NCI-H146 treated with DMSO at 0.1 percent for 48 hours (cell line): Measurements from ENCODE around the gene FNBP1.

Experiments
- DNase-seq: peaks from one replicate; lab custom pipeline; 2025; ENCODE audit not compliant: unreplicated experiment; lab: John Stamatoyannopoulos, UW

Gene FNBP1

DNA sequence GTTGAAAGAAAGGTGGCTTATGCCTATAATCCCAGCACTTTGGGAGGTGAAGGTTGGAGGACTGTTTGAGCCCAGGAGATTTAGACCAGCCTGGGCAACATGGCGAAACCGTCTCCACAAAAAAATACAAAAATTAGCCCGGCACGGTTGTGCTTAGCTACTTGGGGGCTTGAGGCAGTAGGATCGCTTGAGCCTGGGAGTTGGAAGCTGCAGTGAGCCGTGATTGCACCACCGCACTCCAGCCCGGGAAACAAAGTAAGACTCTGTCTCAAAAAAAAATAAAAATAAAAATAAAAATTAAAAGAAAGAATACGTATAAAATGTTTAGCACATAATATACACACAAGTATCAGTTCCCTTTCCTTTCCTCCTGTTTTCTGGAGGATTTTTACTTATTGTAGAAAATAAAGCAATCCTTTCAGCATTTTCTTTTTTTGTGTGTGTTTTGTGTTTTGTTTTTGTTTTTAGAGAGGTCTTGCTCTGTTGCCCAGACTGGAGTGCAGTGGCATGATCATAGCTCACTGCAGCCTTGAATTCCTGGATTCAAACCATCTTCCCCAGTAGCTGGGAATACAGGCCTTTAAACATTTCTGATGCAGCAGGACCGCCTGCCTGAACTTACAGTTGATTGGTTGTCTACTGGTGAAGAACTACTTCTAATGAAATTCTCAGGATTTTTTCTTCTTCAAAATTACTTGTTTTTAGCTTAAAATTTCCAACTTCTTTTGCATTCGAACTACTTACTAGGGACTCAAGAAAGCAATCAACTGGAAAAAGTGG is 6.6 kb upstream of the FNBP1 start:
- DNase-seq: no peak

DNA sequence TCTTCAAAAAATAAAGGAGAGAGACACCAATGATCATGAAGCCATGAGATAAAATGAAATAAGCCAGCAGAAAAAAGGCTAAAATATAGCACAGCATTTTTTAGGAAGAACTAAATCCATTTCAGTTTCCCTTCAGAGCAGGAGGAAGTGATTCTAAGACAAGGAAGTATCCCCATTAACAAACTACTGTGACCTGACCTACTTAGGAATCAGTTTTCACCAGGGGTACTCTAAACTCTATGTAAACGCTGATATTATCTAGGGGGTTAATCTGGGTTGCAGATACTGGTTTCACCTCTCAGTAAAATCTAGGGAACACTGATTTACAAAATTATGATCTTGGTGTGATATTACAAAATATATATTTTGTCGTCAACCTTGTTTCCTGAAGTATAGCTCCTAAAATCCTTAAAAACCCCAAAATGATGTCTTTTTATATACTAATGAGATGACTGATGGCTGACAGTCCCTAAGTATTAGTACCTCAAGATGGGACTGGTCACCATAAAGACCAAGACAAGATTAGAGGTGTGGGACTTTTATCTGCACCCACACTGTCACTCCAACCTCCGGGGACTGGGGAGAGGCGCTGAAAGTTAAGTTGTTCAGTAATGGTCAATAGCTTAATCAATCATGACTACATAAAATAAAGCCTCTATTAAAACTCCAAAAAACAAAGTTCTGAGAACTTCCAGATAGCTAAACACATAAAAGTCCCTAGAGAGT is 2.9 kb upstream of the FNBP1 start:
- no peak for DNase-seq

DNA sequence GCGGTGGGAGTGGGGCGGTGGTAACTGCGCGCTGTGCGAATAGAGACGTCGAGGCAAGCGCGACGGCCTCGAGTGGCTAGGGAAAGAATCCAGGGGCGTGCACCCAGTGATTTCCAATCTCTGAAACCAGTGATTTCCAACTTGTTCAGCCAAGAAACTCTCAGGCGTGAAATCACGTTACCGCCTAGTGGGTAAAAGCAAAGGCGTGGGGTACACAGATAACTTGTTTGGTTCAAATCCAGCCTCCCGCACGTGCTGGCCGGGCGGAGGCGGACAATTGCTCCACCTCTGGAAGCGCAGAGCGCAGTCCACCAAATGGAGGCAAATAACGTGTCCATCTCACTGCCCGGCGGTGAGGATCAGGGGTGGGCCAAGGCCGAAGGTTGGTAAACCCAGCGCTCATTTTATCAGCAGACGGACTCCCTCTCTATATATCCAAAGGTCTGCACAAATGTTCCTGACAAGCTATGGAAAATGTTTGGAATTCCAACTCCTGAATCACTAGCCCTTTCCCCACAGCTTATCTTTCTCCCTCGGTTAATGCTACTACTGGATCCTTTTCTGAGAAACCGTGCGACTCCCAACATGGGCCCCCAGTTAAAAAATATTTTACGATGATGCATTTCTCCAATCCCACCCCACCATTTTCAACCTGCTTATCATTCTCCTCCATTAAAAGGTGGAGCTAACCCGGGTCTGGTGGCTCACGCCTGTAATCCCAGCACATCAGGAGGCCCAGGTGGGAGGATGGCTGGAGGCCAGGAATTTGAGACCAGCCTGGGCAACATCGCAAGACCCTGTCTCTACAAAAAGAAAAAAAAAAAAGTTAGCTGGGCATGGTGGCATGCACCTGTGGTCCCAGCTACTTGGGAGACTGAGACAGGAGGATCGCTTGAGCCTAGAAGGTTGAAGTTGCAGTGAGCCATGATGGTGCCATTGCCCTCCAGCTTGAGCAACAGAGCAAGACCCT is 950 bp upstream of the FNBP1 start:
- DNase-seq: no peak

DNA sequence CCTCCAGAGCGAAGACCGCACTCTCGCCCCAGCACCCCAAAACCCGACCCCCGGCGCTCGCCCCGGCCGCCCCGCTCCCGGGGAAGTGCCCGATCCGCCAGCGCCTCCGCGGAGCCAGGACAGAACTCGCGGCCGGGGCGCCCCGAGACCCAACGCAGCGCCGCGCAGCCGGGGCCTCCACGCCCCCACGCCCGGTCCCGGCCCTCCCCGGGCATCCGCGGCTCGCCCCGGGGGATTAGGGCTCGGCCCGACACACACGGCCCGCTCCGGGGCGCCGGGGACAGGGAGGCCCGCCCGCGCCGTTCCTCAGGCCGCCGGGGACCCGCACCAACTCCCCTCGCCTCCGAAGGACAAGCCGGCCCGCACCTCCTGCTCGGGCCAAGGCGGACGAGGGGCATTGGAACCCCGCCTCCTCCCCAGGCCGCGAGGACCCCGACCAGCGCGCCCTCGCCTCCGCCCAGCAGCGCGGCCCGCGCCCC is 544 bp downstream of the FNBP1 start:
- no peak for DNase-seq

DNA sequence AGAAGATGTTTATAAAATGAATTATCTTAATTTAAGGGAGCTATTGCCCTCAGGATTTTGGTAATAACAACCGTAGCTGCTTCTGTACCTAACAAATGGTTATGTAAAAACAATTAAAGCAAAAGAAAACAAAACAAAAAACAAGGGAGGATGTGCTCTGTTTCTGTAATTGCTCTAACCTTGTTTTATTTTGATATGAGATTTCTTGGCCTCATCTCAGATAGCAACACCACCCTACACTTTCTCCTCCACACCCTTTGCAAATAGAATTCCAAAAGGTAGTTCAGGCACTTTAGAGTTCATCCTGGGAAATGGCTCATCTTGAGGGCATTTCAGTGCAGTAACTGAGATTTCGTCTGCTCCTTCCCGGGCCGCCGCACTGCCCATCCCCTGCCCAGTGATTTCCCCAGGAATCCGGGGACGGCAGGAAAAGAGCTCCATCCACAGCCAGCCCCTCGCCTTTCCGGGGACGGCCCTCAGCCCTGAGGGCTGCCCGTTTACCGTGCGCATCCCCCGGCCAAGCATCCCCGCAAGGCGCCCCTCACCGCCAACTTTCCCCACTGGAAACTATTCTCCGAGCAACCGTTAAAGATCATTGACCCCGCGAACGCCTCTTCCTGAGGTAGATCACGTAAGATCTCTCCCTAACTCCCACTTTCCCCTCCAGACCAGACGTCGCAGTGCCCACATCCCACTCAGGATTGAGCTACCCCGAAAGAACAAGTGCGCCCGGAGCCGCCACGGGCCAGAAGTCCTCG is 1.2 kb downstream of the FNBP1 start:
- no peak for DNase-seq

DNA sequence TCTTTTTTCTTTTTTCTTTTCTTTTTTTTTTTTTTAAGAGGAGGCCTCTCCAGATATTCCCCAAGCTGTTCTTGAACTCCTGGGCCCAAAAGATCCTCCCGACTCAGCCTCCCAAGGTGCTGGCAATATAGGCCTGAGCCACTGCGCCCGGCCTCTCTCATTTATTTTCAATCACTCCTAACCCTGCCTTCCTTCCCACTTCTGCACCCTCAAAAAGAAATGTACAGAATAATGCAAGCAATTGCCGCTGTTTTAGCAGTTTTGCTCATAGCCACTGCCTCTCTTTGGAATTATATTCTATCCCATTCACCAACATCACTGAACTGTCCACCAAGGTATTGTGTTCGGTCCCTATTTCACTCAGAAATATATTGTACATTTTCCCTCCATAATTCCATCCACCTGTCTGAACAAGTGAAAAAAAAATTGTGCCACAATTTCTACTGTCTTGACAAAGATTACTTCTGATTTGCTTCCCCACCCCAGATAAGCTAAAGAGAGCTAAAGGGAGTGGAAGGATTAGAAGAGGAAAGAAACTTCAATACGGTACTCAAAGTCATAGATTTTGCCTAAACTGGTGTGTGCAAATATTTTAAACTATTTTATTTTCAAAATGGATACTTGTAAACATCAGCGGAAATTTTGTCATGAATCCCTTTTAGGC is 1.9 kb downstream of the FNBP1 start:
- DNase-seq: no peak

DNA sequence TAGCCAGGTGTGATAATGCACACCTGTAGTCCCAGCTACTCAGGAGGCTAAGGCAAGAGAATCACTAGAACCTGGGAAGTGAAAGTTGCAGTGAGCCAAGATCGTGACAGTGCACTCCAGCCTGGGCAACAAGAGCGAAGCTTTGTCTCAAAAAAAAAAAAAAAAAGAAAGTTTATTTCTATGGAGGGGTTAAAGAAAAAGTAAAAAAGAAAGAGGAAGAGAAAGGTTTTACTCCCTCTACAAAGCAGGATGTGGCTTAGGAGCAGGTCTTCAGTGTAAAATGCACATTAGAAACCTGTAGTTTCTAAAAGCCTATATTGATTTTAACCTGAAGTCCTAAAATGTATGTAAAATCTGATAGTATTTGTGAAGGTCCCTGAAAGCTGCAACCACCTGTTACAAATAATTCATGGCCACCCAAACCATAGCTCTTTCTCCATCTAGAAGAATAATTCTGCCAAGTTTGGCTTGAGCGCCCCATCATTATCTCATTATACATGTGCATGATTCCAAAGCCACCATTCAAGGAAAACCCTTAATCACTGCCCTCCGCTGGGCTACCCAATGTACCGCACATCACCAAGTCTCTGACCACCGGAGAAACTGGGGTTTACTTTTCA is 3.4 kb downstream of the FNBP1 start:
- no peak for DNase-seq

DNA sequence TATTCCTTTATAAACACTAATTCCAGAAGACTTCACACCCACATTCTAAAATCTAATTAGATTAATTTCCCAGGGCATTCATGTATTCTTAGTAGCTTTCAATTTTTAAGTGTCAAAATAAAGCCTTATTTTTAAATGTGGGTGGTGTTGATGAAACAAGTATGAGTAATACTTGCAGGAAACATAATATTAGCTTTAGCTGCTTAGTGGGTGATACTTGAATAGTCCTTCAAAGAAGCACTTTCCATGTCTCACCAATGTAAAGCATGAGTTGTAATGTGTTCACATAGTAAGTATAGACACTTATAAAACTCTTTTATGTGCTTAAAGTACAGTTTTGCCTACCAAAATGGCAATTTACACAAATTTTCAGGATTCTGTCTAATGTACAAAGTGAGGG is 6.9 kb downstream of the FNBP1 start:
- no peak for DNase-seq

DNA sequence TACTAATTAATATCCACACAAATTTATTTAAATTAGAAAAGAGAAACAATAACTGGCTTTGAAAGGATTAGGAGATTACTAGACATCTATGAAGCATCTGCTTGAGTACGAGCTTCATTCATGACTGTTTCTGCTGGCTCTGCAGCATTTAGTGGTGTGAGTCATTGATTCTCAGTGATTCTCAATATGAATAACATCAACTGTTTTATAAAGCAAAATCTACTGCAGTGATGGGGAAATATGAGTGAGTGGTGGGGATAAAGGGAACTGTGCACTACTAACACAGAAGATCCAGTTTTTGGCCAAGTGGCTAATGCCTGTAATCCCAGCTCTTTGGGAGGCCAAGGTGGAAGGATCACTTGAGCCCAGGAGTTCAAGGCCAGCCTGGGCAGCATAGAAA is 8.4 kb downstream of the FNBP1 start:
- no peak for DNase-seq

DNA sequence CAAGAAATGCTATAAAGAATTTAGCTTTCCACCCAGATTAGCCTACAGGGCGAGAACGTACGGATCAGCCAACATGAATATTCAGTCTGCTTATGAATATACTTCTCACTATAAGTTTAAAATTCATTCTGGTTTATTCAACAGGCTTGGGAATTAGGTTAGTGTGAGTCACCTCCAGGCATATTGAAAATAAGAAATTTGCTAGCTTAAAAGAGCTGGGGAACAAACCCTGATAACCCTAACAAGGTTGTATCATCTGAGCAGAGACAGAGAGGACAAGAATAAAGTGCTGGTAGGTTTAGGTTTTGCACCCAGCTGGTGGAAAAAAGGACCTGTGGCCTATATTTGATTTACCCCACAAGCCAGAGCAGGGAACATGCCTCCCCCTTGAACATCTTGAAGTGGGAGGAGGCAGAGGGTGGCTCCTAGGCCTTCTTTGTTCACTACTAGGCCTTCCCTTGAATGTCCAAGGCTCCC is 12.3 kb downstream of the FNBP1 start:
- DNase-seq: no peak

DNA sequence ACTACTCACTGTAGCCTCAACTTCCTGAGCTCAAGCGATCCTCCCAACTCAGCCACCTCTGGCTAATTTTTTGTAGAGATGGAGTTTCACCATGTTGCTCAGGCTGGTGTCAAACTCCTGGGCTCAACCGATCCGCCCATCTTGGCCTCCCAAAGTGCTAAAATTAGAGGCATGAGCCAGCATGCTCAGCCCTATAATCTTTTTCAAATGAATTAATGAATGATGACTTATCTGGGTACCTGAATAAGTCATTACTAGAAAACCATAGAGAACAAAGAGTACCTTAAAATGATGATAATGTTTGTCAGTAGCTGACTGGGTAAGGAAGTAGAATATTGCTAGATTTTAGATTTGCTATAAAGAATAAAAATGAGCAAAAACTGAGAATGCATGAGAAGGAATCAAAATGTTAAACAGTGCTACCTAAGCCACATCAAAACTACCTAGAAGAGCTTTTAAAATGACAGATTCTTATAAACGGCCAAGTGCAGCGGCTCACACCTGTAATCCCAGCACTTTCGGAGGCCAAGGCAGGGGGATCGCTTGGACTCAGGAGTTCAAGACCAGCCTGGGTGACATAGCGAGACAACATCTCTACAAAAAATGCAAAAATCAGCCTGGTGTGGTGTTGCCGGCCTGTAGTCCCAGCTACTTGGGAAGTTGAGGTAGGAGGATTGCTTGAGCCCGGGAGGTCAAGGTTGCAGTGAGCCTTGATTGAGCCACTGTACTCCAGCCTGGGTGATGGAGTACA is 13.6 kb downstream of the FNBP1 start:
- DNase-seq: no peak

DNA sequence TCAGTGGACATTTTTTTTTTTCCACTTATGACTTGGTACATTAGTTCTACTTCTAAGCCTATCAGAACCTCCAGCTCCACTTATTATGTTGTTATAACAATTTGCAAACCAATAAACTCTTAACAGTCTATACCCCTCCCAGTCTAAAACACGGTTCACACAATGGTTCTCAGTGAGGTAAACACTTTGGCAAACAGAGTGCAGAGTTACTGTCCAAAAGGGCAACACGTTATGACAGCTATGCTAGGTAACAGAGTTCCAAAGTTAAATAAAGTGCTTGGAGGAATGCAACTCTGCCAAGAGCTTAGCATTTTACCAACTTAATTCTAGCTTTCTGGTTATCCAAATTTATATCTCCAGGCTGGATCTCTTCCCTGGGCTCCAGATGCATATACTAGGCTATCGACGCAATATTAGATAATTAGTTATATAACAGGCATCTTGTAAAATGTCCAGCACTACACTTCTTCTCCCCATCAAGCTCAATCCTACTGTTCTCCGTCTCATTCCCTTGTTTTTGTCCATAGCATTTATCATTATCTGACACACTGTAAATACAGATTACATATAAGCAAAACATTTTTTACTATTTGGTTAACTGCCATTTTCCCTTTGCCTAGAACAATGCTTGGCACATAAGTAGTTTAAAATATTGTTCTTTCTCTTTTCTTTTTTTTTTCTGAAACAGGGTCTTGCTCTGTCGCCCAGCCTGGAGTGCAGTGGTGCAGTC is 14.3 kb downstream of the FNBP1 start:
- no peak for DNase-seq

DNA sequence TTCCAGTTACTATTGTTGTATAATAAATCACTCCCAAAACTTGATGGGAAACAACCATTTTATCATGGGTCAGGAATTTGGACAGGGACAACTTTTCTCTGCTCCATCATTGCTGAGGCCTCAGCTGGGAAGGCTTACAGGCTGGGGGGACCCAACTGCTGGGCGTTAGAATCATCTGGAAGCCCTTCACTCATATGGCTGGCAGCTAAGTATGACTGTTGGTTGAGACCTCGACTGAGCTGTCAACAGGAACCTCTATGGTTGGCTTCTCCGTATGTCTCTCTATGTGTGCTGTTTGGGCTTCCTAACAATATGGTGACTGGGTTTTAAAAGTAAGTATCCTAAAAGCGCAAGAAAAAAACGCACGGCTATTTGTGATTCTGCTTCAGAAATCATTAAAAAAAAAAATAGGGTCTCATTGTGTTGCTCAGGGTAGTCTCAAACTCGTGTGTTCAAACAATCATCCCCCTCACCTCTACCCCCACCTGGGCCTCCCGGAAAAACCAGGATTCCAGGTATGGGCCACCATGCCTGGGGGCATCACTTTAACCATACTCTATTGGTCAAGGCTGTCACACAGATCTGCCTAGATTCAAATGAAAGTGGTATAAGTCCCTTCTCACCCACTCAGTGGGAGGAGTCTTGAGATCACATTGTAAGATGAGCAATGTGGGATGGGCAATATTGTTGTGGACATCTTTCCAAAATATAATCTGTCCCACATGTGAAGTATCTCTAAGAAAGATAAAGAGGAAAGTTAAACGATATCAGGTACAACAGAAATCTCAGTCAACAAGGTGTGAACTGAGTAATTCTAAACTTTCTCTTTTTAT is 15.2 kb downstream of the FNBP1 start:
- DNase-seq: no peak

DNA sequence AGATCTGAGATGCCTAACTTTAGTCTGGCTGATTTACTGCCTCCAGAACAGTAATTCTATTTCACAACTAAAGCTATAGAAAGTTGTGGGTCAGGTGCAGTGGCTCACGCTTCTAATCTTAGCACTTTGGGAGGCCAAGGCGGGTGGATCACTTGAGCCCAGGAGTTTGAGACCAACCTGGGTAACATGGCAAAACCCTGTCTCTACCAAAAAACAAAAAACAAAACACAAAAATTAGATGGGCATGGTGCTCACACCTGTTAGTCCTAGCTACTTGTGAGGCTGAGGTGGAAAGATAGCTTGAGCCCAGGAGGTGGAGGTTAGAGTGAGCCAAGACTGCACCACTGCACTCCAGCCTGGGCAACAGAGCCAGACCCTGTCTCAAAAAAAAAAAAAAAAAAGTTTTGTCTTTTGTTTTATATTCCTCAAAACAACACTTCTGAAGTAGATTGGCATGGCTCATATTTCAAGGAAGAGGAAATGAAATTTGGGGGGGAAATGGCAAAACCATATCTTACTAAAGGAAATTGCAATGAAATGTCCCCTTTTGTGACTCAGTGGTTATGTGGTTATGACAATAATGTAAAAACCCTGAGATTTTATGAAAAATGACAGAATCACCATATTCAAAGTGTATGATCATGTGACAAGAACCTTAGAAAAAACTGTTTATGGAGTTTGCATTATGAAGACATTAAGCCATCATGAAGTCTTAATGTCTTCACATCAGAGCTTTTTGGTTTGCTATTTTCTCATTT is 16.2 kb downstream of the FNBP1 start:
- no peak for DNase-seq

DNA sequence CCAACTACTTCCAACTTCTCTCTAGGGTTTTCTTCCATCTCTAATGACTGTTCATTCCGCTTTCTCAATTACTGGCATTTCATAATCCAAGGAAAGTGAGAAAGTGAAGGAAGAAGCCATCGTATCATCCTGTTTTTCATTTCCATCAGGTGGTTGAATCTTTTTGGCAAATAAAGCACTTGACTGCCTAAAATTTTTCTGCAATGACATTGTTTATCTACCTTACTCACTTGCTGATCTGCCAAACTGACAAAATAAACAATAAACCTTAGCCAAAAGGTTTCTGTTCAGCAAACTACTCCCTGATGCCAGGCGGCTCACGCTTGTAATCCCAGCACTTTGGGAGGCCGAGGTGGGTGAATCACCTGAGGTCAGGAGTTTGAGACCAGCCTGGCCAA is 18.4 kb downstream of the FNBP1 start:
- no peak for DNase-seq

DNA sequence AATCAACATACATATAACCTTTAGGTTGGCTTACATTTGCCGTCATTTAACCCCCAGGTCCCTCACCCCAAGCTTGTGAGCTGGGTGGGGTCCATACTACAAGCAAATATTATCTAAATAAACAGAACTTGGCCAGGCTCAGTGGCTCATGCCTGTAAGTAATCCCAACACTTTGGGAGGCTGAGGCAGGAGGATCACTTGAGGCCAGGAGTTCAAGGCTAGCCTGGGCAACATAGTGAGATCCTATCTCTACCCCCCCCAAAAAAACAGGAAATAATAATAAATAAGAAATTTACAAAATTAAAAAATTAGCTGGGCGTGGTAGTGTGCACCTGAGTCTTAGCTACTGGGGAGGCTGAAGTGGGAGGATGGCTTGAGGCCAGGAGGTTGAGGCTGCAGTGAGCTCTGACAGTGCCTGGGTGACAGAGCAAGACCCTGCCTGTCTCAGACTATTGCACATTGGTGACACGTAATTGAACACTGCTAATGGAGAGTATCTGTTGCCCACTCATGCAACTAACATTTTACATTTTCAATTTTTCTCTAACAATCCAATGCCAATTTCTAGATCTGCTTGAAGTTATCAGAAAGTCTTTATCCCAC is 18.9 kb downstream of the FNBP1 start:
- DNase-seq: no peak
